HG02588 (cell line): ENCODE data around the gene KLF9.
"Not testable (repeated sequence)": the region's sequence is repeated elsewhere in the genome, so short reads cannot be mapped to it uniquely, and the experiment has no call there.

Experiments
- ATAC-seq: cut with Tn5 transposase; IDR thresholded peaks from one replicate; pipeline ENCODE4 v1.9.1; 2021; ENCODE audit warnings: mild to moderate bottlenecking, moderate library complexity; ENCODE audit not compliant: unreplicated experiment

KLF9 gene

GRCh38 chr9:70405808-70406433, 8.5 kb downstream of the KLF9 start:
- peak; percentile 10 for ATAC-seq

- ATAC-seq, result no peak
Measured at GRCh38 chr9:70404261-70404660, 10.2 kb downstream of the KLF9 start.

GRCh38 chr9:70403618-70404025, 10.8 kb downstream of the KLF9 start:
- ATAC-seq, result no peak

DNA sequence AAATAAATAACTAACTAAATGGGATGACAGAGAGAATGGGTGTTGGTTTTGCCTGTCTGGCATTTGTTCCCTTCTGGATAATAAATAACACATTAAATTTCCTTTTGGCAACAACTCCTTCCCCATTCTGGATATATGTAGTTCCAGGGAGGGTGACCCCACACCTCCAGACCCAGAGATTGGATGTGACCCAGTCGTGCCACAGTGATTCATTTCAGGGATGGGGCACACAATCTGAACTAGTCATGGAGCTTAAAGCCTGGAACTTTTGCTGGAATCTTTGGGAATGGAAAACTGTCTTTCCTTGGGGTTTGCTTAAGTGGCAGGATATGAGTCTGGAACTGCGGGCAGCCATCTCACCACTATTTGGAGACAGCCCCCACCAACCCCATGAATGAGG, 11.3 kb downstream of the KLF9 start:
- ATAC-seq, result no peak

- no peak for ATAC-seq
Measured at GRCh38 chr9:70402213-70402612, 12.2 kb downstream of the KLF9 start.

DNA sequence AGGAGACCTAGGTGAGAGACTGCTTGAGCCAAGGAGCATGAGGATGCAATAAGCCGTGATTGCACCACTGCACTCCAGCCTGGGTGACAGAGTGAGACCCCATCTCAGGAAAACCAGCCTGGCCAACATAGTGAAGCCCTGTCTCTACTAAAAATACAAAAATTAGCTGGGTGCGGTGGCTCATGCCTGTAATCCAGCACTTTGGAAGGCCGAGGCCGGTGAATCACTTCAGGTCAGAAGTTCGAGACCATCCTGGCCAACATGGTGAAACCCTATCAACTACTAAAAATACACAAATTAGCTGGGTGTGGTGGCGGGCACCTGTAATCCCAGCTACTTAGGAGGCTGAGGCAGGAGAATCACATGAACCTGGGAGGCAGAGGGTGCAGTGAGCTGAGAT, 13.2 kb downstream of the KLF9 start:
- not testable (repeated sequence) for ATAC-seq

GRCh38 chr9:70400107-70400892, 14.2 kb downstream of the KLF9 start:
- ATAC-seq, result no peak

GRCh38 chr9:70399141-70399540, 15.3 kb downstream of the KLF9 start:
- ATAC-seq, result no peak

DNA sequence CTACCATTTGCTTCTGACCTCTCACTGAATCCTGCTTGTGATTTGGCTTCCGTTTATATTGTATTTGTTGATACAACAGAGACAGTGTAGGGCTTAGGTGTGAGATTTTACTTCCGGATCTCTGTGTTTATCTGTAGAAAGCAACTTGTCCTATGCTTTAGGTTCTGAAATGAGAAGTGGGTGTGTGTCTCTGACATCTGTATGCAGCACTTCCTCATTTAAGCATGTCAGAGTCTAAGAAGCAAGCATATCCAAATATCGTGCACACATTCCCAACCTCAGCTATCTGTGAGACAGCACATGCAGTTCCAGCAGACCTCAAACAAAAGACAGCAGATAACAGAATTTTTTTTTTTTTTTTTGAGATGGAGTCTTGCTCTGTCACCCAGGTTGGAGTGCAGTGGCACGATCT, 16.3 kb downstream of the KLF9 start:
- peak; percentile 99 for ATAC-seq

GRCh38 chr9:70395652-70396051, 18.8 kb downstream of the KLF9 start:
- ATAC-seq, result no peak

- ATAC-seq, result no peak
Measured at GRCh38 chr9:70392850-70393249, 21.6 kb downstream of the KLF9 start.

DNA sequence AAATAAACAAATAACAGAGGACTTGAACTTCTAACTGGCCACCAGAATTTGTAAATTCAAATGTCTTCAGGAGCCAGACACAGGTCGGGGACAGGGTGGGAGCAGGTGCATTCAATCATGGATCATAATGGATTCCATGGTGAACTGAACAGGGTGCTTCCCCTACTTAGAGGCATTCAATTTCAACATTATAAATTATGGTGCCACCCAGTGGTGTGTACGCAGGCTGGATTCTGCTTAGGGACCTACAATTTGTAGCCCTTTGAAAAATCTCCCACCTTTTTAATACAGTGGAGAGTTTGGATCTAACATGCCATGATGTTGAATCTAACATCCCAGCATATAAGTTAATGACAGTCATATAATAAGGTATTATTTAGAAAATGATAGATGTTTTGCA, 22.3 kb downstream of the KLF9 start:
- no peak for ATAC-seq

DNA sequence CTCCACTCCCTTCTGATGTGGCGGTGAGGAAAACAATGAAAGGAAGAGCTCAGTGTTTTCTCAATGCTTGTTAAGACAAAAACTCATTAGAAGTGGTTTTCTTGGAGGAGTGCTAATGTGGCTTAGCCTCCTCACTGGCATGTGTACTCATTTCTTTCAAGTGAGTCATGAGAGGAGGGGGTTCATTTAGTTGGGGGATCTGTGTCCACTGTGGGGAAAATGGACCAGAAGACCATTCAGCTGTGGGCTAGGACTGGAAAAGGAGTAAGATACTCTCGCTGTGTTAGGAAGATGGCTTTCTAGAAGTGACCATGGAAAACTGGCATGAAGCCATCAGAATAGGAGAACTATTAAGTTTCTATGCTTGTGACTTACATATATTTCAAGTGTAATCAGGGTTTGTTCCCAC, 23.5 kb downstream of the KLF9 start:
- ATAC-seq, result no peak

DNA sequence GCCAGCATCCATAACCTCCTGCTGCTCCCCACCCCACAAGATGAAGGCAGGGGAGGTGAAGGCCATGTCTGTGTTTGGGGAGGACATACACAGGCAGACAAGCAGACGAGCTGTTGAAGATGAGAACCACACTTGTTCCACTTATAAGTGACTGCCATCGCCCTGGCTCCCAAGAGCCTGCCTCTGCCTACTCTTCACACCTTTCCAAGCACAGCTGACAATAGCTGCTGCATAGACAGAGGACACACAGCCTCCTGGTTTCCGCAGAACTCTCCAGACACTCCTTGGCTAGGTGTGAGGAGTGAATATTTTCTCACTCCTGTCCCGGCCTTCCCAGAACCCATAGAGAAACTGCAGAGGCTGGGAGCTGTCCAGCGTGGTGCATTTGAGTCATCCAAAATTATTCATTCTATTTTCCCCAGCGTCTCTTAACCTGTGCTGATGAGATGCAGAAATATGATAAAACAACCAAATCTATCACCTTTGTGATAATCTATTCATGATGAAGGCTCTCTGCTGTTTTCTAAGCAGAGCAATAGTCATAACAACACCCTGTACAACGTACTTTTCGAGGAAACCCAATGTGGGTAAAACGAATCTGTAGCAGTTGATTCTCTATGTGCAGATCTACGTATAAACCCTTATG, 24.7 kb downstream of the KLF9 start:
- no peak for ATAC-seq

GRCh38 chr9:70389188-70389587, 25.3 kb downstream of the KLF9 start:
- no peak for ATAC-seq

GRCh38 chr9:70387663-70388062, 26.8 kb downstream of the KLF9 start:
- no peak for ATAC-seq

DNA sequence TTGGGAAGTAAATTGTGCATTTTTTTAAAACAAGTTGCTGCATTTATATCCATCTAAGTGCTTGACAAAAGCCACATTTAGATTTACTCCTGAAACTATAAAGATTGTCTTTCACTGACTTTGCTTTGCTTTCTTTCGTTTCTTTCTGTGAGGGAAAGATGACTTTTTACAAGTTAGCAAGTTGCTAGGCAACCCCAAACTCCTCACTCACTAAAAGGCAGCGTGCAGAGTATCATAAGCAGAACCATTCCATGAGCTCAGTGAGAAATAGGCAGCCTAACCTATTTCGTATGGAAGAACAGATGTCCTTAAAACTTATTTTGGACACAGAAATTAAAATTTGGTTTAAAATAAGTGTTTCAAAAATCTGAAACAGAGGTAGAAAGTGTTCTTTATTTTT, 29.0 kb downstream of the KLF9 start:
- ATAC-seq, result no peak

GRCh38 chr9:70382709-70383605, 31.5 kb downstream of the KLF9 start:
- no peak for ATAC-seq

- ATAC-seq, result no peak
Measured at GRCh38 chr9:70382046-70382708, 32.3 kb downstream of the KLF9 start.

DNA sequence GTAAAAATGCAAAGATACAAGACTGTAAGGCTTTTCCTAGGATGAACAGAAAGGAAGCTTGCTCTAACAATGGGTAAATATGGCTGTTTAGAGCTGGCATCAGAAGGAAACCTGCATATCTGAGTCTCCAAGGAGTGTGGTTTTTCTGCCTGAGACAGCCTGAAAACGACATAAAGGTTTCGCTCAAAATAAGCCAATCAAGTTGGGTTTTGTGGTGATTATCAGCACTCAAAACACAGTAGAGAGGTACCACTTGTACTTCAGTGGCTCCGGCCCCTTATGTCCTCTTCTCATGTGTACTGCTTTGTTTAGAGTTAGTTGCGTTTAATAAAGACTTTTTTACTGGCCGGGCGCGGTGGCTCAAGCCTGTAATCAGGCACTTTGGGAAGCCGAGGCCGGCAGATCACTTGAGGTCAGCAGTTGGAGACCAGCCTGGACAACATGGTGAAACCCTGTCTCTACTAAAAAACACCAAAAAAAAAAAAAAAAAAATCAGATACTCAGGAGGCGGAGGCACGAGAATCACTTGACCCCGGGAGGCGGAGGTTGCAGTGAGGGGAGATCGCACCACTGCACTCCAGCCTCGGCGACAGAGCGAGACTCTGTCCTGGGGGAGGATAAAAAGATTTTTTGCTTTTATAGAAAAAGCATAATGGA, 39.4 kb downstream of the KLF9 start:
- no peak for ATAC-seq
